ENCODE data around the gene ZNF117.
"Not testable (repeated sequence)": the region's sequence is repeated elsewhere in the genome, so short reads cannot be mapped to it uniquely, and the experiment has no call there.

GRCh38 chr7:64928252-64929187, 62.3 kb downstream of the ZNF117 start:
- not testable (repeated sequence) for TF ChIP-seq TARDBP (IDR thresholded peaks at IDR 0.05; ENCODE audit: borderline replicate concordance); CHD1 (IDR thresholded peaks at IDR 0.05; ENCODE audit: low read depth, low read length)
